ENCODE measurements around the gene TBC1D8. TPM values are rescaled to one million over a fixed set of nuclear protein-coding genes. Genes with fewer than 3 reads are reported as not detected.

TBC1D8 gene
- total RNA-seq, 1 experiment from 2014 or later = 51.7 TPM

DNA sequence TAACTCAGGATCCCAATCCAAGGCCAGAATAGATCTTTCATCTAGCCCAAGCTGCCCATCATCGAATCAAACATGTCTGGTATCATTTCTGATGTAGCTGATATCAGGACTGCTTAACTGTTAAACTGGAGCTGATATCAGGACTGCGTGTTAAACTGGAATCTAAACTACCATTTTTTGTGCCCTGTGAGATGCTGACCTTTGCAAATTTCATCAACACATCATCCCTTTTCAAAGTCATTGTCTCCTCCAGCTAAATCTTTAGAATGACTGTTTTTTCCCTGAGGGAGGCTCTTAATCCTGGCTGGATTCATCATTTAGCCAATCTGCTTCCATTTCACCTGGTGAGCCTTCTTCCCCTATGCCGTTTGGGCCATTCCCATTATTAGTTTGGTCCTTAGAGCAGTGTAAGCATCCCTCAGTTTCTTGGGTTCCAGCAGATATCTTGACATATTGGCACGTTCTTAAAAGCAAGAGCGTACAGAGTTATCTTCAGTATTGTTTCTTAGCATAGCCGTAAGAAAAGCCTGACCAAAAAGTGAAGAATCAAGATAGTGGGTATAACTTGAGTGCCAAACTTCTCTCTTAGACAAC lies 136.8 kb downstream of the TBC1D8 start:
- no peak for DNase-seq (ENCODE audit: low spot score)
- ChIA-PET POLR2A (no interaction called here), CTCF (interaction anchor here (1.0 to 3.4 kb wide), 2 partner anchors 23 to 138 kb away, joined by 3 to 20 read pairs; no protein-coding TSS in a partner anchor)
- TF ChIP-seq ZNF423 (CRISPR knock-in tag; IDR thresholded peaks at IDR 0.05) = no peak
- no peak for TF ChIP-seq NR3C1 (CRISPR knock-in tag; conservative IDR thresholded peaks at IDR 0.05; ENCODE audit: low read depth)
- no peak for TF ChIP-seq ZNF263 (CRISPR knock-in tag; IDR thresholded peaks at IDR 0.05; ENCODE audit: low read depth)
- TF ChIP-seq, protein P1, sequence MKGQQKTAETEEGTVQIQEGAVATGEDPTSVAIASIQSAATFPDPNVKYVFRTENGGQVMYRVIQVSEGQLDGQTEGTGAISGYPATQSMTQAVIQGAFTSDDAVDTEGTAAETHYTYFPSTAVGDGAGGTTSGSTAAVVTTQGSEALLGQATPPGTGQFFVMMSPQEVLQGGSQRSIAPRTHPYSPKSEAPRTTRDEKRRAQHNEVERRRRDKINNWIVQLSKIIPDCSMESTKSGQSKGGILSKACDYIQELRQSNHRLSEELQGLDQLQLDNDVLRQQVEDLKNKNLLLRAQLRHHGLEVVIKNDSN (CRISPR knock-in tag; IDR thresholded peaks at IDR 0.05) = no peak
- no peak for TF ChIP-seq NR1H2 (CRISPR knock-in tag; IDR thresholded peaks at IDR 0.05)
- TF ChIP-seq, protein P2, sequence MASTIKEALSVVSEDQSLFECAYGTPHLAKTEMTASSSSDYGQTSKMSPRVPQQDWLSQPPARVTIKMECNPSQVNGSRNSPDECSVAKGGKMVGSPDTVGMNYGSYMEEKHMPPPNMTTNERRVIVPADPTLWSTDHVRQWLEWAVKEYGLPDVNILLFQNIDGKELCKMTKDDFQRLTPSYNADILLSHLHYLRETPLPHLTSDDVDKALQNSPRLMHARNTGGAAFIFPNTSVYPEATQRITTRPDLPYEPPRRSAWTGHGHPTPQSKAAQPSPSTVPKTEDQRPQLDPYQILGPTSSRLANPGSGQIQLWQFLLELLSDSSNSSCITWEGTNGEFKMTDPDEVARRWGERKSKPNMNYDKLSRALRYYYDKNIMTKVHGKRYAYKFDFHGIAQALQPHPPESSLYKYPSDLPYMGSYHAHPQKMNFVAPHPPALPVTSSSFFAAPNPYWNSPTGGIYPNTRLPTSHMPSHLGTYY (CRISPR knock-in tag; IDR thresholded peaks at IDR 0.05) = no peak
- TF ChIP-seq ETV6 (CRISPR knock-in tag; IDR thresholded peaks at IDR 0.05) = no peak
- TF ChIP-seq, protein P3, sequence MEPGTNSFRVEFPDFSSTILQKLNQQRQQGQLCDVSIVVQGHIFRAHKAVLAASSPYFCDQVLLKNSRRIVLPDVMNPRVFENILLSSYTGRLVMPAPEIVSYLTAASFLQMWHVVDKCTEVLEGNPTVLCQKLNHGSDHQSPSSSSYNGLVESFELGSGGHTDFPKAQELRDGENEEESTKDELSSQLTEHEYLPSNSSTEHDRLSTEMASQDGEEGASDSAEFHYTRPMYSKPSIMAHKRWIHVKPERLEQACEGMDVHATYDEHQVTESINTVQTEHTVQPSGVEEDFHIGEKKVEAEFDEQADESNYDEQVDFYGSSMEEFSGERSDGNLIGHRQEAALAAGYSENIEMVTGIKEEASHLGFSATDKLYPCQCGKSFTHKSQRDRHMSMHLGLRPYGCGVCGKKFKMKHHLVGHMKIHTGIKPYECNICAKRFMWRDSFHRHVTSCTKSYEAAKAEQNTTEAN (CRISPR knock-in tag; IDR thresholded peaks at IDR 0.05) = no peak
- no peak for TF ChIP-seq RELA (CRISPR knock-in tag; IDR thresholded peaks at IDR 0.05; ENCODE audit: borderline replicate concordance)
- TF ChIP-seq, protein P4, sequence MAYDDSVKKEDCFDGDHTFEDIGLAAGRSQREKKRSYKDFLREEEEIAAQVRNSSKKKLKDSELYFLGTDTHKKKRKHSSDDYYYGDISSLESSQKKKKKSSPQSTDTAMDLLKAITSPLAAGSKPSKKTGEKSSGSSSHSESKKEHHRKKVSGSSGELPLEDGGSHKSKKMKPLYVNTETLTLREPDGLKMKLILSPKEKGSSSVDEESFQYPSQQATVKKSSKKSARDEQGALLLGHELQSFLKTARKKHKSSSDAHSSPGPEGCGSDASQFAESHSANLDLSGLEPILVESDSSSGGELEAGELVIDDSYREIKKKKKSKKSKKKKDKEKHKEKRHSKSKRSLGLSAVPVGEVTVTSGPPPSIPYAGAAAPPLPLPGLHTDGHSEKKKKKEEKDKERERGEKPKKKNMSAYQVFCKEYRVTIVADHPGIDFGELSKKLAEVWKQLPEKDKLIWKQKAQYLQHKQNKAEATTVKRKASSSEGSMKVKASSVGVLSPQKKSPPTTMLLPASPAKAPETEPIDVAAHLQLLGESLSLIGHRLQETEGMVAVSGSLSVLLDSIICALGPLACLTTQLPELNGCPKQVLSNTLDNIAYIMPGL (CRISPR knock-in tag; IDR thresholded peaks at IDR 0.05) = no peak
- no peak for TF ChIP-seq CBFB (CRISPR knock-in tag; IDR thresholded peaks at IDR 0.05; ENCODE audit: low read depth)
- TF ChIP-seq SMAD4 (CRISPR knock-in tag; IDR thresholded peaks at IDR 0.05) = no peak
- no peak for TF ChIP-seq SOX15 (CRISPR knock-in tag; IDR thresholded peaks at IDR 0.05)
- Mint-ChIP-seq H3K36me3 (peaks cover 71% of the 10 kb centered on the region), H3K27ac (0 out of 2 replicates have a peak overlapping the region, but pooled peaks have one; percentile 24), H3K4me3 (no peak overlapping the region), H3K9me3 (no peaks in the 10 kb centered on the region), H3K4me1 (no peaks in the 10 kb centered on the region), H3K27me3 (ENCODE audit: low read depth) (no peaks in the 10 kb centered on the region)
- ATAC-seq = no peak

DNA sequence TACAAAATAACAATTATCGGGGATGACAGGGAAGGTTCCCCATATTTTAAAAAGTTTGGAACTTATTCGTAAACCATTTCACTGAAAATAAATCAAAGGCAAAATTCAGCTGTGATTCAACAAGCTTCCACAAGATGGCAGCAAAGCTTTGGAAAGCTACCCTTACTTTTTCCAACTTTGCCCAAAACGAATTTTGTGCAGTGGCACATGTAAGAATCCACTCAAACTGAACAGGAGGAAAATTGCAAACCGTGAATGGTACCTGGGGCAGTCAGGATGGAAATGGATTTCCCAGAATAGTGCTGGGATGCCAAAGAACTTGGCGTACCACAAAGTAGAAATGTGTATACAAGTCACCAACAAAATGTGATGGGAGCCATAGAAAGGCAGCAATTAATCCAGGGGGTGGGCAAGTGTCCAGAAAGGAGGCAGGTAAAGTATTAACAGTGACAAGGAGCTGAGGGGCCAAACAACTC lies 138.4 kb downstream of the TBC1D8 start:
- no peak overlapping the region for H3K27ac Mint-ChIP-seq
- POLR2A ChIA-PET = interaction anchor here (1.0 kb wide), 1 partner anchor 11 kb away, joined by 3 read pairs; the partner anchor contains the start of gene RPL31
- H3K4me1 Mint-ChIP-seq = peaks cover 10% of the 10 kb centered on the region
- TF ChIP-seq ETV6 (CRISPR knock-in tag; IDR thresholded peaks at IDR 0.05) = no peak
- TF ChIP-seq, protein P5, sequence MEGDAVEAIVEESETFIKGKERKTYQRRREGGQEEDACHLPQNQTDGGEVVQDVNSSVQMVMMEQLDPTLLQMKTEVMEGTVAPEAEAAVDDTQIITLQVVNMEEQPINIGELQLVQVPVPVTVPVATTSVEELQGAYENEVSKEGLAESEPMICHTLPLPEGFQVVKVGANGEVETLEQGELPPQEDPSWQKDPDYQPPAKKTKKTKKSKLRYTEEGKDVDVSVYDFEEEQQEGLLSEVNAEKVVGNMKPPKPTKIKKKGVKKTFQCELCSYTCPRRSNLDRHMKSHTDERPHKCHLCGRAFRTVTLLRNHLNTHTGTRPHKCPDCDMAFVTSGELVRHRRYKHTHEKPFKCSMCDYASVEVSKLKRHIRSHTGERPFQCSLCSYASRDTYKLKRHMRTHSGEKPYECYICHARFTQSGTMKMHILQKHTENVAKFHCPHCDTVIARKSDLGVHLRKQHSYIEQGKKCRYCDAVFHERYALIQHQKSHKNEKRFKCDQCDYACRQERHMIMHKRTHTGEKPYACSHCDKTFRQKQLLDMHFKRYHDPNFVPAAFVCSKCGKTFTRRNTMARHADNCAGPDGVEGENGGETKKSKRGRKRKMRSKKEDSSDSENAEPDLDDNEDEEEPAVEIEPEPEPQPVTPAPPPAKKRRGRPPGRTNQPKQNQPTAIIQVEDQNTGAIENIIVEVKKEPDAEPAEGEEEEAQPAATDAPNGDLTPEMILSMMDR (IDR thresholded peaks at IDR 0.05) = peak; percentile 70; the same call in 1 of the 2 replicates
- DNase-seq (ENCODE audit: low spot score) = no peak
- CTCF ChIA-PET = interaction anchor here (0.7 to 3.4 kb wide), 20 partner anchors 11 to 418 kb away, joined by 3 to 21 read pairs (median 4); partner anchors contain the start of genes CNOT11 and RPL31
- H3K9me3 Mint-ChIP-seq = no peaks in the 10 kb centered on the region
- no peak for ATAC-seq
- no peak overlapping the region for H3K4me3 Mint-ChIP-seq
- peaks cover 73% of the 10 kb centered on the region for H3K36me3 Mint-ChIP-seq
- no peaks in the 10 kb centered on the region for H3K27me3 Mint-ChIP-seq (ENCODE audit: low read depth)
